C4-2B (cell line): ENCODE measurements around the gene DNAAF5.
"Not testable (repeated sequence)": the region's sequence is repeated elsewhere in the genome, so short reads cannot be mapped to it uniquely, and the experiment has no call there.

Experiments used
- H3K27ac ChIP-seq: fragments of 450-650 bp; 2 replicates; pipeline ENCODE4 v1.5.1; 2017
- CTCF ChIP-seq: fragments of 450-650 bp; conservative IDR thresholded peaks from 2 replicates; pipeline ENCODE4 v1.5.1; 2017; ENCODE audit warnings: mild to moderate bottlenecking
- ZFX ChIP-seq: fragments of 450-650 bp; IDR thresholded peaks from 2 replicates; pipeline ENCODE4 v1.6.1; 2017

DNAAF5 gene

GRCh38 chr7:750111-750905, 23.8 kb downstream of the DNAAF5 start:
- H3K27ac ChIP-seq: peak overlapping the region; percentile 49
- TF ChIP-seq CTCF (no peak), ZFX (no peak)

- H3K27ac ChIP-seq: no peak overlapping the region
- TF ChIP-seq ZFX (no peak), CTCF (no peak)
Measured at GRCh38 chr7:751826-752225, 25.3 kb downstream of the DNAAF5 start.

GRCh38 chr7:752256-752655, 25.8 kb downstream of the DNAAF5 start:
- not testable (repeated sequence) for H3K27ac ChIP-seq

GRCh38 chr7:753190-753589, 26.7 kb downstream of the DNAAF5 start:
- H3K27ac ChIP-seq: no peak overlapping the region
- TF ChIP-seq ZFX: no peak
- no peak for TF ChIP-seq CTCF

- no peak for TF ChIP-seq CTCF
- TF ChIP-seq ZFX: no peak
- H3K27ac ChIP-seq: no peak overlapping the region
Measured at GRCh38 chr7:754531-755412, 28.3 kb downstream of the DNAAF5 start.

GRCh38 chr7:755413-755805, 28.9 kb downstream of the DNAAF5 start:
- H3K27ac ChIP-seq: no peak overlapping the region
- no peak for TF ChIP-seq ZFX
- no peak for TF ChIP-seq CTCF

GRCh38 chr7:756231-756927, 29.9 kb downstream of the DNAAF5 start:
- TF ChIP-seq ZFX: no peak
- TF ChIP-seq CTCF: no peak
- no peak overlapping the region for H3K27ac ChIP-seq
